H1 (cell line): ENCODE data around the gene CALM3. TPM values are rescaled to one million over a fixed set of nuclear protein-coding genes. Genes with fewer than 3 reads are reported as not detected.

Experiments used
- CTCF ChIA-PET: fragments of 300-600 bp; sonication (Branson Sonifier 250); formaldehyde crosslinking; loops from one replicate; lab custom pipeline; 2021; ENCODE audit not compliant: partially characterized antibody; lab: Charles Lee
- POLR2A ChIA-PET: fragments of 300-600 bp; sonication (Branson Sonifier 250); formaldehyde crosslinking; loops from one replicate; lab custom pipeline; 2021; ENCODE audit warnings: inconsistent platforms; ENCODE audit not compliant: partially characterized antibody; lab: Charles Lee
- DNase-seq, 2 experiments: peaks; one replicate each; pipeline versions ENCODE4 v3.0.0 to v3.0.0-alpha.2; 2010 to 2022; ENCODE audit warnings: low spot score in 2 of 2, low read depth in 1 of 2, mixed read lengths in 1 of 2
- FAIRE-seq: peaks from 2 replicates; lab custom pipeline; 2011; peaks lifted over from hg19 to GRCh38; lab: Jason Lieb, UNC
- H2AFZ ChIP-seq: 2 replicates; pipeline ENCODE4 v1.8.1; 2012; ENCODE audit warnings: low read length, inconsistent platforms
- H2AK5ac ChIP-seq: 2 replicates; pipeline ENCODE4 v1.6.1; 2013; ENCODE audit warnings: low read depth, low read length
- H2BK120ac ChIP-seq: replicated peaks from 2 replicates; pipeline ENCODE3; 2013; ENCODE audit warnings: low read depth, low read length, inconsistent platforms
- H2BK12ac ChIP-seq: 2 replicates; pipeline ENCODE4 v1.6.1; 2013; ENCODE audit warnings: low read depth, low read length
- H2BK15ac ChIP-seq: 2 replicates; pipeline ENCODE4 v1.6.1; 2013; ENCODE audit warnings: low read length
- H2BK20ac ChIP-seq: 2 replicates; pipeline ENCODE4 v1.6.1; 2013; ENCODE audit warnings: low read length
- H2BK5ac ChIP-seq: 2 replicates; pipeline ENCODE4 v1.6.1; 2013; ENCODE audit warnings: low read depth, low read length
- H3K14ac ChIP-seq: 2 replicates; pipeline ENCODE4 v1.6.1; 2013; ENCODE audit warnings: inconsistent platforms; ENCODE audit not compliant: insufficient read length
- H3K18ac ChIP-seq: 2 replicates; pipeline ENCODE4 v1.6.1; 2013; ENCODE audit warnings: low read length; ENCODE audit errors: extremely low read depth
- H3K23ac ChIP-seq: 2 replicates; pipeline ENCODE4 v1.6.1; 2013; ENCODE audit warnings: inconsistent platforms; ENCODE audit not compliant: insufficient read length
- H3K23me2 ChIP-seq: 2 replicates; pipeline ENCODE4 v1.6.1; 2013; ENCODE audit warnings: low read depth, low read length
- H3K27ac ChIP-seq: 2 replicates; pipeline ENCODE4 v1.6.1; 2011; ENCODE audit warnings: low read depth, low read length, inconsistent platforms
- H3K27me3 ChIP-seq, 4 experiments: replicated peaks in 1 of 4; 1 replicate in 1 of 4; 2 replicates in 3 of 4; pipeline versions ENCODE4 v1.6.1 to v1.8.1; 2011 to 2013; ENCODE audit warnings: low read length in 3 of 4, mild to moderate bottlenecking in 3 of 4, inconsistent platforms in 2 of 4, mixed read lengths in 2 of 4, moderate library complexity in 1 of 4; ENCODE audit not compliant: control insufficient read depth in 3 of 4, insufficient read depth in 3 of 4; ENCODE audit errors: extremely low read depth in 1 of 4
- H3K36me3 ChIP-seq, 4 experiments: 2 replicates each; pipeline versions ENCODE4 v1.6.1 to v1.8.1; 2011 to 2013; ENCODE audit warnings: mild to moderate bottlenecking in 4 of 4, low read length in 3 of 4, moderate library complexity in 2 of 4, control low read depth in 1 of 4, inconsistent platforms in 1 of 4; ENCODE audit not compliant: insufficient read depth in 4 of 4, control insufficient read depth in 2 of 4
- H3K4ac ChIP-seq: replicated peaks from 2 replicates; pipeline ENCODE3; 2013; ENCODE audit warnings: low read length, low read depth, mixed read lengths, inconsistent platforms; ENCODE audit not compliant: insufficient read length
- H3K4me1 ChIP-seq, 4 experiments: replicated peaks in 1 of 4; 1 replicate in 1 of 4; 2 replicates in 3 of 4; pipeline versions ENCODE4 v1.6.1 to v1.8.1; 2011 to 2013; ENCODE audit warnings: low read length in 3 of 4, inconsistent platforms in 2 of 4, mixed read lengths in 1 of 4; ENCODE audit not compliant: insufficient read depth in 4 of 4, control insufficient read depth in 3 of 4
- H3K4me2 ChIP-seq, 2 experiments: 2 replicates each; pipeline versions ENCODE4 v1.6.1 to v1.8.1; 2011 to 2013; ENCODE audit warnings: low read depth in 2 of 2, low read length in 2 of 2, control low read depth in 1 of 2, inconsistent platforms in 1 of 2, mild to moderate bottlenecking in 1 of 2; ENCODE audit not compliant: insufficient read depth in 1 of 2
- H3K4me3 ChIP-seq, 4 experiments: fragments of 200-600, 300-600 bp in 1 of 4; sonication (generic), shearing (Covaris generic), sonication (Bioruptor Twin) in 1 of 4; 2 replicates each; pipeline versions ENCODE4 v1.5.1 to v1.8.1; 2011 to 2016; ENCODE audit warnings: low read length in 4 of 4, low read depth in 3 of 4, control low read depth in 2 of 4, inconsistent platforms in 2 of 4, mild to moderate bottlenecking in 2 of 4, mixed read lengths in 1 of 4, moderate library complexity in 1 of 4; ENCODE audit not compliant: insufficient read depth in 2 of 4; ENCODE audit errors: extremely low read depth in 1 of 4
- H3K56ac ChIP-seq: replicated peaks from 2 replicates; pipeline ENCODE3; 2013; ENCODE audit warnings: low read depth, mild to moderate bottlenecking, mixed read lengths, low read length, inconsistent platforms; ENCODE audit not compliant: insufficient read length
- H3K79me1 ChIP-seq: 2 replicates; pipeline ENCODE4 v1.6.1; 2013; ENCODE audit warnings: low read depth, low read length, control low read depth
- H3K79me2 ChIP-seq, 2 experiments: 2 replicates each; pipeline versions ENCODE4 v1.6.1 to v1.8.1; 2012 to 2013; ENCODE audit warnings: low read length in 2 of 2, mild to moderate bottlenecking in 2 of 2, inconsistent platforms in 1 of 2; ENCODE audit not compliant: insufficient read depth in 2 of 2, control insufficient read depth in 1 of 2
- H3K9ac ChIP-seq, 4 experiments: replicated peaks in 1 of 4; 1 replicate in 1 of 4; 2 replicates in 3 of 4; pipeline versions ENCODE4 v1.6.1 to v1.8.1; 2011 to 2013; ENCODE audit warnings: low read depth in 3 of 4, low read length in 3 of 4, control low read depth in 2 of 4, mild to moderate bottlenecking in 2 of 4, moderate library complexity in 2 of 4, inconsistent platforms in 1 of 4; ENCODE audit errors: extremely low read depth in 1 of 4
- H3K9me3 ChIP-seq, 2 experiments: 2 replicates each; pipeline versions ENCODE4 v1.6.1 to v1.8.1; 2012 to 2013; ENCODE audit warnings: mild to moderate bottlenecking in 2 of 2, moderate library complexity in 2 of 2, control low read depth in 1 of 2, inconsistent platforms in 1 of 2, low read depth in 1 of 2, low read length in 1 of 2, mixed read lengths in 1 of 2; ENCODE audit not compliant: insufficient read depth in 2 of 2
- H4K20me1 ChIP-seq, 2 experiments: replicated peaks in 1 of 2; 2 replicates each; pipeline versions ENCODE3 to v1.8.1; 2011 to 2013; ENCODE audit warnings: inconsistent platforms in 2 of 2, low read length in 2 of 2, mild to moderate bottlenecking in 1 of 2; ENCODE audit not compliant: insufficient read depth in 2 of 2, control insufficient read depth in 1 of 2
- H4K5ac ChIP-seq: 2 replicates; pipeline ENCODE4 v1.6.1; 2013; ENCODE audit warnings: low read length, low read depth, mixed read lengths, inconsistent platforms; ENCODE audit not compliant: insufficient read length
- H4K8ac ChIP-seq: 2 replicates; pipeline ENCODE4 v1.8.0; 2013; ENCODE audit warnings: mild to moderate bottlenecking, moderate library complexity, low read length, inconsistent platforms; ENCODE audit not compliant: insufficient read depth; ENCODE audit errors: extremely low read depth
- H4K91ac ChIP-seq: replicated peaks from 2 replicates; pipeline ENCODE3; 2013; ENCODE audit warnings: low read length, mixed read lengths, inconsistent platforms; ENCODE audit not compliant: insufficient read length
- EZH2 ChIP-seq: fragments of 200-600 bp; sonication (generic); IDR thresholded peaks from 2 replicates; pipeline ENCODE4 v1.7.1; 2012; ENCODE audit warnings: low read depth, mild to moderate bottlenecking, moderate library complexity, low read length, inconsistent platforms; ENCODE audit not compliant: severe bottlenecking
- KDM4A ChIP-seq: IDR thresholded peaks from one replicate; pipeline ENCODE4 v1.7.1; 2012; ENCODE audit warnings: low read depth, mild to moderate bottlenecking, moderate library complexity, low read length, inconsistent platforms; ENCODE audit not compliant: severe bottlenecking
- KDM5A ChIP-seq: fragments of 200-600 bp; IDR thresholded peaks from 2 replicates; pipeline ENCODE4 v1.7.1; 2012; ENCODE audit warnings: mild to moderate bottlenecking, low read length, inconsistent platforms, mixed read lengths
- MAFK ChIP-seq: IDR thresholded peaks from 2 replicates; pipeline ENCODE4 v1.6.1; 2012; ENCODE audit warnings: low read depth, mild to moderate bottlenecking, improper control_type of control experiment, low read length
- SIX5 ChIP-seq: IDR thresholded peaks from 2 replicates; pipeline ENCODE4 v1.6.1; 2011; ENCODE audit warnings: mild to moderate bottlenecking, low read depth, low read length
- SP2 ChIP-seq: IDR thresholded peaks from 2 replicates; pipeline ENCODE4 v1.6.1; 2012; ENCODE audit warnings: mild to moderate bottlenecking, low read length, inconsistent platforms
- SUZ12 ChIP-seq: fragments of 200-600 bp; sonication (generic); IDR thresholded peaks from 2 replicates; pipeline ENCODE4 v1.6.1; 2012; ENCODE audit warnings: mild to moderate bottlenecking, inconsistent platforms, low read length, moderate library complexity, mixed read lengths
- WGBS, 2 experiments: shearing (Covaris generic) in 1 of 2; methylation state at CpG; one replicate each; pipeline versions ENCODE4 v1.1.6 to v1.1.7; 2013 to 2015; ENCODE audit warnings: low lambda C conversion rate in 2 of 2, mixed read lengths in 2 of 2, inconsistent platforms in 1 of 2, low coverage in 1 of 2, missing lambda C conversion rate in 1 of 2; ENCODE audit not compliant: insufficient replicate concordance in 2 of 2, insufficient coverage in 1 of 2, insufficient read length in 1 of 2; ENCODE audit errors: extremely low coverage in 1 of 2, missing lambda C conversion rate in 1 of 2; 5-methylcytosine and 5-hydroxymethylcytosine counted together
- polyA plus RNA-seq, 7 experiments: library from polyadenylated mRNA; depleted of rRNA in 3 of 7; stranded (reverse) in 5 of 7; unstranded in 2 of 7; fragments of >200 nt in 5 of 7; fragments of 200-250 nt in 2 of 7; gene quantifications; 1 replicate in 5 of 7; 2 replicates in 1 of 7; 4 replicates in 1 of 7; pipeline versions ENCODE4 v1.2.1 to v1.2.3, GENCODE V29; 2011 to 2013; ENCODE audit warnings: missing spikeins in 2 of 7, mixed read lengths in 2 of 7
- total RNA-seq: library from RNA; stranded (reverse); fragmentation: NEBNext Ultra II Directional; extraction: Animal tissue kit (Norgen Biotek cat#: 25700); gene quantifications from 2 replicates; pipeline ENCODE4 v1.2.1, GENCODE V29; 2021

The CALM3 gene
- total and polyA plus RNA-seq, 2 of the 8 experiments (the other 6 are each of a cell fraction or from before 2014, with no cell fraction given), result 315 to 326 TPM

DNA sequence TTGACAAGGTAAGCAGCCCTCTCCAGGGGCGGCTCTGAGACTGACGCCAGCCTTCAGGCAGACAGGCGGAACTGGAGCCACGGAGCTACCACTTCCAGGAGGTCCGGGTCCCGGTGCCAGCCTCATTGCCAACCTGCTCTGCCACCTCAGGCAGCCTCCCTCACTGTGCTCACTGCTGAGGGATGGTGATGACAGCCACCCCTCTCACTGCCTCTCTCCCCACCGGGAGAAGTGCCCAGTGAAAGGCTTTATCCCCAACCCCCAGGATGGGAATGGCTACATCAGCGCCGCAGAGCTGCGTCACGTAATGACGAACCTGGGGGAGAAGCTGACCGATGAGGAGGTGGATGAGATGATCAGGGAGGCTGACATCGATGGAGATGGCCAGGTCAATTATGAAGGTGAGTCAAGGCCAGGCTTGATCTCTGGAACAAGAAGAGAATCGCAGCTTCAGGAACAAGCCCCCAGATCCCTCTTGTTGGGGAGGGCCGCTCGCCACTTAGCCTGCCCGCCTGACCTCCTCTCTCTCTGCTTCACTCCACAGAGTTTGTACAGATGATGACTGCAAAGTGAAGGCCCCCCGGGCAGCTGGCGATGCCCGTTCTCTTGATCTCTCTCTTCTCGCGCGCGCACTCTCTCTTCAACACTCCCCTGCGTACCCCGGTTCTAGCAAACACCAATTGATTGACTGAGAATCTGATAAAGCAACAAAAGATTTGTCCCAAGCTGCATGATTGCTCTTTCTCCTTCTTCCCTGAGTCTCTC, 7.6 kb downstream of the CALM3 start:
- TF ChIP-seq KDM5A (no peak), KDM4A (no peak), SUZ12 (no peak), SP2 (no peak), SIX5 (no peak), EZH2 (no peak), MAFK (no peak)
- Histone ChIP-seq H3K18ac (no peak overlapping the region), H3K23me2 (no peaks in the 10 kb centered on the region), H3K79me2 (peaks cover 0 to 12% of the 10 kb centered on the region in 2 experiments; a peak in 2 of 4 replicates), H2BK120ac (no peak overlapping the region), H4K91ac (no peak overlapping the region), H3K27ac (no peak overlapping the region), H3K36me3 (peaks cover 16 to 44% (median 40%) of the 10 kb centered on the region in 4 experiments; a peak in 7 of 8 replicates), H3K4ac (no peak overlapping the region), H3K9ac (no peak overlapping the region), H3K4me3 (no peak overlapping the region), H4K8ac (0 out of 2 replicates have a peak overlapping the region, but pooled peaks have one; percentile 5), H4K5ac (no peak overlapping the region), H2AFZ (no peak overlapping the region), H2AK5ac (no peak overlapping the region), H2BK15ac (no peak overlapping the region), H2BK12ac (no peak overlapping the region), H2BK5ac (no peak overlapping the region), H3K23ac (no peak overlapping the region), H3K27me3 (no peaks in the 10 kb centered on the region), H3K9me3 (no peaks in the 10 kb centered on the region), H3K4me2 (no peak overlapping the region), H3K14ac (no peak overlapping the region), H3K4me1 (peaks cover 0 to 5% (median 1%) of the 10 kb centered on the region in 4 experiments; a peak in 2 of 7 replicates), H4K20me1 (peaks cover 9 to 24% of the 10 kb centered on the region in 2 experiments), H3K79me1 (peaks cover 5% of the 10 kb centered on the region), H3K56ac (no peak overlapping the region), H2BK20ac (no peak overlapping the region)
- DNase-seq (no peak), FAIRE-seq (no peak)
- WGBS, 2 experiments, result 90% methylated on average over 27 of the region's 27 CpGs; no CpG with 5 or more reads in 1 of the 2 experiments
- ChIA-PET CTCF (interaction anchor here (15.6 kb wide), 1 partner anchor 52 kb away, joined by 341 read pairs; the partner anchor contains the start of gene DACT3), POLR2A (interaction anchor here (2.2 kb wide), 1 partner anchor 13 kb away, joined by 7 read pairs; no protein-coding TSS in a partner anchor)
